HepG2 (cell line): ENCODE measurements around the gene CHST3. TPM values are rescaled to one million over a fixed set of nuclear protein-coding genes. Genes with fewer than 3 reads are reported as not detected.

Experiments
- ARID5B ChIP-seq: IDR thresholded peaks from 2 replicates; pipeline ENCODE4 v1.4.0; 2020; ENCODE audit warnings: mild to moderate bottlenecking, missing genetic modification reagents
- BORCS8-MEF2B ChIP-seq: sonication (generic); formaldehyde crosslinking; IDR thresholded peaks from 2 replicates; pipeline ENCODE4 v1.8.0; 2022; ENCODE audit warnings: mild to moderate bottlenecking, missing genetic modification reagents
- CEBPG ChIP-seq: IDR thresholded peaks from 2 replicates; pipeline ENCODE4 v1.6.1; 2016
- FOXA3 ChIP-seq: IDR thresholded peaks from 2 replicates; pipeline ENCODE4 v1.6.1; 2016; ENCODE audit warnings: missing genetic modification reagents, missing compliant biosample characterization
- IRF2 ChIP-seq: IDR thresholded peaks from 2 replicates; pipeline ENCODE4 v1.6.1; 2018; ENCODE audit warnings: missing genetic modification reagents, missing compliant biosample characterization
- MYPOP ChIP-seq: sonication (generic); formaldehyde crosslinking; IDR thresholded peaks from 2 replicates; pipeline ENCODE4 v1.8.1; 2023; ENCODE audit warnings: mild to moderate bottlenecking, moderate library complexity, missing genetic modification reagents
- NFE2L2 ChIP-seq: fragments of 150-350 bp; IDR thresholded peaks from 2 replicates; pipeline ENCODE4 v1.6.1; 2014; ENCODE audit warnings: low read length
- PHF8 ChIP-seq: sonication (generic); formaldehyde crosslinking; IDR thresholded peaks from 2 replicates; pipeline ENCODE4 v1.5.0; 2020; ENCODE audit warnings: missing genetic modification reagents
- SIN3B ChIP-seq: fragments of 150-350 bp; IDR thresholded peaks from 2 replicates; pipeline ENCODE4 v1.6.1; 2014; ENCODE audit warnings: low read length
- SP140L ChIP-seq: sonication (generic); formaldehyde crosslinking; IDR thresholded peaks from 2 replicates; pipeline ENCODE4 v1.4.0; 2020; ENCODE audit warnings: missing genetic modification reagents, borderline replicate concordance
- THYN1 ChIP-seq: sonication (generic); formaldehyde crosslinking; IDR thresholded peaks from 2 replicates; pipeline ENCODE4 v1.8.1; 2023; ENCODE audit warnings: low read depth, mild to moderate bottlenecking, moderate library complexity, missing genetic modification reagents, borderline replicate concordance
- YEATS2 ChIP-seq: sonication (generic); formaldehyde crosslinking; IDR thresholded peaks from 2 replicates; pipeline ENCODE4 v1.4.0; 2020; ENCODE audit warnings: missing genetic modification reagents, borderline replicate concordance
- ZBTB25 ChIP-seq: IDR thresholded peaks from 2 replicates; pipeline ENCODE4 v1.6.1; 2018; ENCODE audit warnings: missing genetic modification reagents
- ZMYM3 ChIP-seq: sonication (generic); formaldehyde crosslinking; IDR thresholded peaks from 2 replicates; pipeline ENCODE4 v1.5.1; 2020; ENCODE audit warnings: mild to moderate bottlenecking, missing genetic modification reagents
- ZNF562 ChIP-seq: sonication (generic); formaldehyde crosslinking; IDR thresholded peaks from 2 replicates; pipeline ENCODE4 v1.8.0; 2022; ENCODE audit warnings: missing genetic modification reagents, borderline replicate concordance
- polyA plus RNA-seq, 8 experiments: library from polyadenylated mRNA; depleted of rRNA in 3 of 8; stranded (reverse) in 7 of 8; unstranded in 1 of 8; fragments of >200 nt; fragmentation: Illumina TruSeq in 4 of 8; extraction: Trizol in 4 of 8; gene quantifications; 2 replicates each; pipeline versions ENCODE4 v1.2.1 to v1.2.3, GENCODE V29; 2011 to 2016; ENCODE audit warnings: low read depth in 4 of 8, missing spikeins in 1 of 8, mixed read lengths in 1 of 8; ENCODE audit not compliant: insufficient read depth in 1 of 8
- total RNA-seq, 5 experiments: library from RNA; depleted of rRNA; stranded (reverse); fragments of >200 nt; fragmentation: Illumina TruSeq; extraction: Trizol; gene quantifications; 2 replicates each; pipeline ENCODE4 v1.2.3, GENCODE V29; 2016; ENCODE audit warnings: low read depth in 1 of 5
- TF ChIP-seq, protein P1 (sequence below): sonication (generic); formaldehyde crosslinking; IDR thresholded peaks from 2 replicates; pipeline ENCODE4 v1.5.0; 2020; ENCODE audit warnings: mild to moderate bottlenecking, missing genetic modification reagents, moderate library complexity
- TF ChIP-seq, protein P2 (sequence below): sonication (generic); formaldehyde crosslinking; IDR thresholded peaks from 2 replicates; pipeline ENCODE4 v1.5.1; 2020; ENCODE audit warnings: mild to moderate bottlenecking, moderate library complexity, missing genetic modification reagents
- TF ChIP-seq, protein P3 (sequence below): sonication (generic); formaldehyde crosslinking; IDR thresholded peaks from 2 replicates; pipeline ENCODE4 v1.9.0; 2022; ENCODE audit warnings: missing genetic modification reagents, mild to moderate bottlenecking, borderline replicate concordance

Gene CHST3
- total and polyA plus RNA-seq, 2 of the 13 experiments (the other 11 are each of a cell fraction or from before 2014, with no cell fraction given) = 7.2 to 18.7 TPM

DNA sequence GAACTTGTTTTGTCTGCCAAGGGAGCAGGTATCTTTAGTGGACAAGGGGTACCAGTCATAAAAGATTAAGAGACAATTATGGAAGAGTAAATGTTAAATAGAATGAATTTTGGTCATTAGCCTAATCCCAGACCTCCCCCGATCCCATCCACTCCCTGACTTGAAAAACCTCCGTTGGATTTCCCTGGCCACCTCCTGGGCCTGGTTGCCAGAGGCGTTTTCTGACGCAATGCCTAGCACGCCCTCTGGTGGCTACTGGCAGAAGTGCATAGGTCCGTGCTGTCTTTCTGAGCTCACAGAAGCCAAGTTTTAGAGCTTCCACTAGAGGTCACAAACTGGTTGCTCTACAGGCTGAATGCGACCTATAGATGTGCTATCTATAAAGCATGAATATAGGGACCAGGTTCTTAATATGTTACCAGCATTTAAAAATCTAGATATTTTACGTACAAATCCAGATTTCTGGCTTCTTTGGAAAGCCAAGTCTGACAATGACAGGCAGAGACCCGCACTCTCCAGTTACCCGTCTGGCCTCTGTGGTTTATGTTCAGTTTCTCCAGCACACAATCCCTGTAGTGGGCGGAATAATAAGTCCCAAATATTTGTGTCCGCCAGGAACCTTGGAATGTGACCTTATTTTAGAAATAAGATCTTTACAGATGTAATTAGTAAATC lies 84.4 kb downstream of the CHST3 start (continued):
- TF ChIP-seq ARID5B = peak; percentile 59
- peak; percentile 42; the same call in 1 of the 2 replicates for TF ChIP-seq BORCS8-MEF2B (CRISPR knock-in tag)
- TF ChIP-seq FOXA3 (CRISPR knock-in tag) = peak; percentile 65
- no peak for TF ChIP-seq NFE2L2
- TF ChIP-seq PHF8 (CRISPR knock-in tag) = peak; percentile 33; the same call in 1 of the 2 replicates
- TF ChIP-seq SP140L = peak; percentile 26; the same call in 1 of the 2 replicates
- no peak for TF ChIP-seq SIN3B
- no peak for TF ChIP-seq MYPOP (CRISPR knock-in tag)
- TF ChIP-seq ZNF562 (CRISPR knock-in tag) = no peak
- no peak for TF ChIP-seq THYN1 (CRISPR knock-in tag)
- TF ChIP-seq, protein P1, sequence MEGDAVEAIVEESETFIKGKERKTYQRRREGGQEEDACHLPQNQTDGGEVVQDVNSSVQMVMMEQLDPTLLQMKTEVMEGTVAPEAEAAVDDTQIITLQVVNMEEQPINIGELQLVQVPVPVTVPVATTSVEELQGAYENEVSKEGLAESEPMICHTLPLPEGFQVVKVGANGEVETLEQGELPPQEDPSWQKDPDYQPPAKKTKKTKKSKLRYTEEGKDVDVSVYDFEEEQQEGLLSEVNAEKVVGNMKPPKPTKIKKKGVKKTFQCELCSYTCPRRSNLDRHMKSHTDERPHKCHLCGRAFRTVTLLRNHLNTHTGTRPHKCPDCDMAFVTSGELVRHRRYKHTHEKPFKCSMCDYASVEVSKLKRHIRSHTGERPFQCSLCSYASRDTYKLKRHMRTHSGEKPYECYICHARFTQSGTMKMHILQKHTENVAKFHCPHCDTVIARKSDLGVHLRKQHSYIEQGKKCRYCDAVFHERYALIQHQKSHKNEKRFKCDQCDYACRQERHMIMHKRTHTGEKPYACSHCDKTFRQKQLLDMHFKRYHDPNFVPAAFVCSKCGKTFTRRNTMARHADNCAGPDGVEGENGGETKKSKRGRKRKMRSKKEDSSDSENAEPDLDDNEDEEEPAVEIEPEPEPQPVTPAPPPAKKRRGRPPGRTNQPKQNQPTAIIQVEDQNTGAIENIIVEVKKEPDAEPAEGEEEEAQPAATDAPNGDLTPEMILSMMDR (CRISPR knock-in tag) = peak; percentile 99
- TF ChIP-seq YEATS2 (CRISPR knock-in tag) = peak; percentile 56; the same call in 1 of the 2 replicates
- TF ChIP-seq ZMYM3 (CRISPR knock-in tag) = 0 out of 2 replicates have a peak, but pooled peaks have one; percentile 18
- peak; percentile 78; the same call in 1 of the 2 replicates for TF ChIP-seq ZBTB25 (CRISPR knock-in tag)
- TF ChIP-seq CEBPG (CRISPR knock-in tag) = peak; percentile 95
- TF ChIP-seq, protein P2, sequence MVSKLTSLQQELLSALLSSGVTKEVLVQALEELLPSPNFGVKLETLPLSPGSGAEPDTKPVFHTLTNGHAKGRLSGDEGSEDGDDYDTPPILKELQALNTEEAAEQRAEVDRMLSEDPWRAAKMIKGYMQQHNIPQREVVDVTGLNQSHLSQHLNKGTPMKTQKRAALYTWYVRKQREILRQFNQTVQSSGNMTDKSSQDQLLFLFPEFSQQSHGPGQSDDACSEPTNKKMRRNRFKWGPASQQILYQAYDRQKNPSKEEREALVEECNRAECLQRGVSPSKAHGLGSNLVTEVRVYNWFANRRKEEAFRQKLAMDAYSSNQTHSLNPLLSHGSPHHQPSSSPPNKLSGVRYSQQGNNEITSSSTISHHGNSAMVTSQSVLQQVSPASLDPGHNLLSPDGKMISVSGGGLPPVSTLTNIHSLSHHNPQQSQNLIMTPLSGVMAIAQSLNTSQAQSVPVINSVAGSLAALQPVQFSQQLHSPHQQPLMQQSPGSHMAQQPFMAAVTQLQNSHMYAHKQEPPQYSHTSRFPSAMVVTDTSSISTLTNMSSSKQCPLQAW (CRISPR knock-in tag) = 0 out of 2 replicates have a peak, but pooled peaks have one; percentile 44
- TF ChIP-seq, protein P3, sequence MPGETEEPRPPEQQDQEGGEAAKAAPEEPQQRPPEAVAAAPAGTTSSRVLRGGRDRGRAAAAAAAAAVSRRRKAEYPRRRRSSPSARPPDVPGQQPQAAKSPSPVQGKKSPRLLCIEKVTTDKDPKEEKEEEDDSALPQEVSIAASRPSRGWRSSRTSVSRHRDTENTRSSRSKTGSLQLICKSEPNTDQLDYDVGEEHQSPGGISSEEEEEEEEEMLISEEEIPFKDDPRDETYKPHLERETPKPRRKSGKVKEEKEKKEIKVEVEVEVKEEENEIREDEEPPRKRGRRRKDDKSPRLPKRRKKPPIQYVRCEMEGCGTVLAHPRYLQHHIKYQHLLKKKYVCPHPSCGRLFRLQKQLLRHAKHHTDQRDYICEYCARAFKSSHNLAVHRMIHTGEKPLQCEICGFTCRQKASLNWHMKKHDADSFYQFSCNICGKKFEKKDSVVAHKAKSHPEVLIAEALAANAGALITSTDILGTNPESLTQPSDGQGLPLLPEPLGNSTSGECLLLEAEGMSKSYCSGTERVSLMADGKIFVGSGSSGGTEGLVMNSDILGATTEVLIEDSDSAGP (CRISPR knock-in tag) = peak; percentile 24; the same call in 1 of the 2 replicates
- TF ChIP-seq IRF2 (CRISPR knock-in tag) = peak; percentile 83
